Measurements from ENCODE around the gene LRTM1.

LRTM1 gene

DNA sequence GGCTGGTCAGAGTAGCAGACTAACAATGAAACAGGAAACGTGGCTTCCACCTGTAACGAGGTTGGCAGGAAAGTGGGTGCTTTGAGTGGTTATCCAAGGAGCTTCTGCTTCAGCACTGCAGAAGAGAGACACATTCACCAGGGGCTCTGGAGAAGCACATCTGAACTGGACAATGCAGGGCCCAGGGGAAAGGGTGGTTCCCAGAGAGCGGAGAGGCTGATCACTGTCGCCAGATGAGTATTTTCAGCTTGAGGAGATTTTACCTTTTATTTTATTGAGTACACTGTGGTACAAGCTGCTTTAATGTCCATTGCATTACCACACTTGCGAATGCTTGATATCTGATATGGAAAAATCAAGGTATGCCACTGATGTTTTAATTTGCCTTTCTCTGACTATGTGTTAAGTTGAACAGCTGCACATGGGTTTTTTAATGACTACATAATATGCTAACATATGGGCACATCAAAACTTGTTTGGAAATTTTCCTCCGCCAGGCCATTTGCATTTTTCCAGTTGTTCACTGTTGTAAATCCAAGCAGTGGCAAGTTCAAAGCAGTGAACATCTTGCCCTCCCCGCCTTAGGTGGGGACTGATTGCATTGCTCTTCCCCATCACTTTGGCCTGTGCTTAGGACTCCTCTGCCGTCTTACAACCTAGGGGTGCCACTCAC is 52.1 kb downstream of the LRTM1 start (continued):
- TF ChIP-seq ZNF488 (tag by site-specific recombination; IDR thresholded peaks at IDR 0.05) (no peak), ZSCAN16 (tag by site-specific recombination; IDR thresholded peaks at IDR 0.05) (no peak), REPIN1 (tag by site-specific recombination; IDR thresholded peaks at IDR 0.05; ENCODE audit: low read depth) (no peak), ZBTB44 (tag by site-specific recombination; IDR thresholded peaks at IDR 0.05) (no peak), KLF17 (tag by site-specific recombination; IDR thresholded peaks at IDR 0.05) (no peak), BCL11A (tag by site-specific recombination; IDR thresholded peaks at IDR 0.05; ENCODE audit: low read depth) (no peak), ZSCAN23 (tag by site-specific recombination; IDR thresholded peaks at IDR 0.05) (no peak), ZFP41 (tag by site-specific recombination; IDR thresholded peaks at IDR 0.05; ENCODE audit: borderline replicate concordance) (no peak), ZNF707 (tag by site-specific recombination; IDR thresholded peaks at IDR 0.05) (no peak)
- TF ChIP-seq, protein P1, sequence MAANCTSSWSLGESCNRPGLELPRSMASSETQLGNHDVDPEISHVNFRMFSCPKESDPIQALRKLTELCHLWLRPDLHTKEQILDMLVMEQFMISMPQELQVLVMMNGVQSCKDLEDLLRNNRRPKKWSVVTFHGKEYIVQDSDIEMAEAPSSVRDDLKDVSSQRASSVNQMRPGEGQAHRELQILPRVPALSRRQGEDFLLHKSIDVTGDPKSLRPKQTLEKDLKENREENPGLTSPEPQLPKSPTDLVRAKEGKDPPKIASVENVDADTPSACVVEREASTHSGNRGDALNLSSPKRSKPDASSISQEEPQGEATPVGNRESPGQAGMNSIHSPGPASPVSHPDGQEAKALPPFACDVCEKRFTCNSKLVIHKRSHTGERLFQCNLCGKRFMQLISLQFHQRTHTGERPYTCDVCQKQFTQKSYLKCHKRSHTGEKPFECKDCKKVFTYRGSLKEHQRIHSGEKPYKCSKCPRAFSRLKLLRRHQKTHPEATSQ (tag by site-specific recombination; IDR thresholded peaks at IDR 0.05) = no peak

- Histone ChIP-seq H3K27ac (ENCODE audit: extremely low read depth, low read depth, low read length) (no peak overlapping the region), H3K9me3 (ENCODE audit: control insufficient read depth, insufficient read depth, low read depth, low read length) (no peaks in the 10 kb centered on the region), H3K36me3 (ENCODE audit: control insufficient read depth in 2 of 2, insufficient read depth in 1 of 2, low read length in 2 of 2) (no peaks in the 10 kb centered on the region), H3K4me3 (ENCODE audit: low read depth, low read length) (no peak overlapping the region), H3K4me1 (ENCODE audit: control insufficient read depth, insufficient read depth, low read length) (no peaks in the 10 kb centered on the region)
- POLR2A ChIA-PET = no interaction called here
- CTCF ChIA-PET = interaction anchor here (0.7 to 1.2 kb wide), 2 partner anchors 34 to 625 kb away, joined by 3 read pairs; no protein-coding TSS in a partner anchor
- no peak for TF ChIP-seq SP3 (tag by site-specific recombination; IDR thresholded peaks at IDR 0.05)
- no peak for TF ChIP-seq ZNF155 (tag by site-specific recombination; IDR thresholded peaks at IDR 0.05)
- no peak for TF ChIP-seq ZNF266 (tag by site-specific recombination; IDR thresholded peaks at IDR 0.05; ENCODE audit: low read depth)
- TF ChIP-seq BCL11B (tag by site-specific recombination; IDR thresholded peaks at IDR 0.05; ENCODE audit: low read depth) = no peak
- no peak for TF ChIP-seq ZNF677 (tag by site-specific recombination; IDR thresholded peaks at IDR 0.05)
- TF ChIP-seq ZNF16 (tag by site-specific recombination; IDR thresholded peaks at IDR 0.05; ENCODE audit: low read depth) = no peak
- TF ChIP-seq IKZF3 (tag by site-specific recombination; IDR thresholded peaks at IDR 0.05) = no peak
- TF ChIP-seq, protein P2, sequence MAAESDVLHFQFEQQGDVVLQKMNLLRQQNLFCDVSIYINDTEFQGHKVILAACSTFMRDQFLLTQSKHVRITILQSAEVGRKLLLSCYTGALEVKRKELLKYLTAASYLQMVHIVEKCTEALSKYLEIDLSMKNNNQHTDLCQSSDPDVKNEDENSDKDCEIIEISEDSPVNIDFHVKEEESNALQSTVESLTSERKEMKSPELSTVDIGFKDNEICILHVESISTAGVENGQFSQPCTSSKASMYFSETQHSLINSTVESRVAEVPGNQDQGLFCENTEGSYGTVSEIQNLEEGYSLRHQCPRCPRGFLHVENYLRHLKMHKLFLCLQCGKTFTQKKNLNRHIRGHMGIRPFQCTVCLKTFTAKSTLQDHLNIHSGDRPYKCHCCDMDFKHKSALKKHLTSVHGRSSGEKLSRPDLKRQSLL (tag by site-specific recombination; IDR thresholded peaks at IDR 0.05) = no peak
- TF ChIP-seq ZNF473 (tag by site-specific recombination; IDR thresholded peaks at IDR 0.05) = no peak
- no peak for TF ChIP-seq ZSCAN30 (tag by site-specific recombination; IDR thresholded peaks at IDR 0.05)
- no peak for TF ChIP-seq KLF16 (tag by site-specific recombination; IDR thresholded peaks at IDR 0.05)
- no peak for TF ChIP-seq EGR2 (tag by site-specific recombination; IDR thresholded peaks at IDR 0.05; ENCODE audit: low read depth)
- TF ChIP-seq ZNF670 (tag by site-specific recombination; IDR thresholded peaks at IDR 0.05; ENCODE audit: low read depth) = no peak
- no peak for TF ChIP-seq ZNF785 (tag by site-specific recombination; IDR thresholded peaks at IDR 0.05)
- no peak for TF ChIP-seq ZFP69B (tag by site-specific recombination; IDR thresholded peaks at IDR 0.05)
- TF ChIP-seq ZNF843 (tag by site-specific recombination; IDR thresholded peaks at IDR 0.05) = no peak
- no peak for TF ChIP-seq ZSCAN4 (tag by site-specific recombination; IDR thresholded peaks at IDR 0.05)
Observed at GRCh38 chr3:54874816-54875556, 52.9 kb downstream of the LRTM1 start.
